ENCODE data around the gene HTR5A.

DNA sequence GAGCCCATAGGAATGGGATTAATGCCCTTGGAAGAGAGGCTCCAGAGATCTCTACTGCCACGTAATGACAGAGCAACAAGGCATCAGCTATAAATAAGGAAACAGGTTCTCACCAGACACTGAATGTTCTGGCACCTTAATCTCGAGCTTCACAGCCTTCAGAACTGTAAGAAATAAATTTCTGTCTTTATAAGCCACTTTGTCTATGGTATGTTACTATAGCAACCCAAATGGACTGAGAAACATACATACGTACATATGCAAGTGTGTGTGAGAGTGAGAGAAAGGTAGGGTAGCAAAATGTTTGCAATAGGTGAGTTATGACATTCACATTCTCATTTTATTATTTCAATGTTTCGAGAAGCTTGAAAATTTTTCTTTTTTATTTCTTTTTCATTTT, 22.1 kb upstream of the HTR5A start:
- TF ChIP-seq EZH2 (IDR thresholded peaks at IDR 0.05; ENCODE audit: borderline replicate concordance): no peak
- TF ChIP-seq, protein P1, sequence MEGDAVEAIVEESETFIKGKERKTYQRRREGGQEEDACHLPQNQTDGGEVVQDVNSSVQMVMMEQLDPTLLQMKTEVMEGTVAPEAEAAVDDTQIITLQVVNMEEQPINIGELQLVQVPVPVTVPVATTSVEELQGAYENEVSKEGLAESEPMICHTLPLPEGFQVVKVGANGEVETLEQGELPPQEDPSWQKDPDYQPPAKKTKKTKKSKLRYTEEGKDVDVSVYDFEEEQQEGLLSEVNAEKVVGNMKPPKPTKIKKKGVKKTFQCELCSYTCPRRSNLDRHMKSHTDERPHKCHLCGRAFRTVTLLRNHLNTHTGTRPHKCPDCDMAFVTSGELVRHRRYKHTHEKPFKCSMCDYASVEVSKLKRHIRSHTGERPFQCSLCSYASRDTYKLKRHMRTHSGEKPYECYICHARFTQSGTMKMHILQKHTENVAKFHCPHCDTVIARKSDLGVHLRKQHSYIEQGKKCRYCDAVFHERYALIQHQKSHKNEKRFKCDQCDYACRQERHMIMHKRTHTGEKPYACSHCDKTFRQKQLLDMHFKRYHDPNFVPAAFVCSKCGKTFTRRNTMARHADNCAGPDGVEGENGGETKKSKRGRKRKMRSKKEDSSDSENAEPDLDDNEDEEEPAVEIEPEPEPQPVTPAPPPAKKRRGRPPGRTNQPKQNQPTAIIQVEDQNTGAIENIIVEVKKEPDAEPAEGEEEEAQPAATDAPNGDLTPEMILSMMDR (IDR thresholded peaks at IDR 0.05; ENCODE audit: poor library complexity): no peak
